NCI-H226 (cell line): Measurements from ENCODE around the gene PHC2.
A peak's percentile ranks its signal among the peaks of the same experiment; 100 is the strongest.

Experiments used
- DNase-seq: peaks from one replicate; pipeline ENCODE4 v3.0.0-alpha.2; 2015

Gene PHC2

GRCh38 chr1:33454646-33455282, 23.9 kb upstream of the PHC2 start:
- DNase-seq, result no peak

- DNase-seq, result peak; percentile 43
These were observed 15.7 kb upstream of the PHC2 start for GRCh38 chr1:33446590-33446989.

GRCh38 chr1:33445108-33445507, 14.2 kb upstream of the PHC2 start:
- DNase-seq, result no peak

GRCh38 chr1:33443705-33444180, 12.8 kb upstream of the PHC2 start:
- DNase-seq, result no peak

- DNase-seq, result peak; percentile 93
These were observed 12.3 kb upstream of the PHC2 start for GRCh38 chr1:33443080-33443704.

- DNase-seq, result no peak
These were observed 11.2 kb upstream of the PHC2 start for GRCh38 chr1:33442141-33442540.

GRCh38 chr1:33441088-33441745, 10.3 kb upstream of the PHC2 start:
- no peak for DNase-seq

GRCh38 chr1:33439662-33440061, 8.8 kb upstream of the PHC2 start:
- DNase-seq, result no peak

GRCh38 chr1:33438364-33439160, 7.7 kb upstream of the PHC2 start:
- no peak for DNase-seq

GRCh38 chr1:33436557-33437285, 5.8 kb upstream of the PHC2 start:
- no peak for DNase-seq

- peak; percentile 63 for DNase-seq
These were observed 4.4 kb upstream of the PHC2 start for GRCh38 chr1:33435096-33435820.

- DNase-seq, result no peak
These were observed 3.5 kb upstream of the PHC2 start for GRCh38 chr1:33434363-33434750.

GRCh38 chr1:33433509-33434362, 2.8 kb upstream of the PHC2 start:
- DNase-seq, result peak; percentile 98

GRCh38 chr1:33429856-33430691, 821 bp downstream of the PHC2 start:
- DNase-seq, result no peak

- DNase-seq, result no peak
These were observed 1.6 kb downstream of the PHC2 start for GRCh38 chr1:33429332-33429731.

GRCh38 chr1:33428661-33429060, 2.2 kb downstream of the PHC2 start:
- no peak for DNase-seq

- DNase-seq, result no peak
These were observed 4.0 kb downstream of the PHC2 start for GRCh38 chr1:33426916-33427315.

GRCh38 chr1:33425900-33426299, 5.0 kb downstream of the PHC2 start:
- no peak for DNase-seq

- no peak for DNase-seq
These were observed 6.3 kb downstream of the PHC2 start for GRCh38 chr1:33424610-33425009.

- DNase-seq, result no peak
These were observed 6.7 kb downstream of the PHC2 start for GRCh38 chr1:33424205-33424604.
